Loucy (cell line): ENCODE data around the gene SCNN1B.
"Not testable (repeated sequence)": the region's sequence is repeated elsewhere in the genome, so short reads cannot be mapped to it uniquely, and the experiment has no call there.

ENCODE experiments used
- H2AFZ ChIP-seq: fragments of 200-600 bp; sonication (generic); 2 replicates; pipeline ENCODE4 v1.6.0; 2016; ENCODE audit warnings: antibody characterized with exemption, mild to moderate bottlenecking, low read length, moderate library complexity
- H3F3A ChIP-seq: fragments of 200-600 bp; 2 replicates; pipeline ENCODE4 v1.6.0; 2016; ENCODE audit warnings: antibody characterized with exemption, low read depth, mild to moderate bottlenecking
- H3K27me3 ChIP-seq: fragments of 200-600 bp; sonication (generic); 2 replicates; pipeline ENCODE4 v1.6.1; 2014; ENCODE audit warnings: low read length, mild to moderate bottlenecking; ENCODE audit not compliant: insufficient read depth, poor library complexity, severe bottlenecking
- H3K36me3 ChIP-seq: fragments of 200-600 bp; sonication (generic); 2 replicates; pipeline ENCODE4 v1.6.1; 2016; ENCODE audit warnings: low read length; ENCODE audit not compliant: insufficient read depth
- H3K4me1 ChIP-seq: fragments of 200-600 bp; sonication (generic); 2 replicates; pipeline ENCODE4 v1.5.1; 2014; ENCODE audit warnings: low read length, mild to moderate bottlenecking; ENCODE audit not compliant: insufficient read depth, poor library complexity, severe bottlenecking
- H3K4me2 ChIP-seq: fragments of 200-600 bp; sonication (generic); 2 replicates; pipeline ENCODE4 v1.6.0; 2014; ENCODE audit warnings: antibody characterized with exemption, low read length, low read depth, mild to moderate bottlenecking; ENCODE audit not compliant: poor library complexity, severe bottlenecking
- H3K4me3 ChIP-seq: fragments of 200-600 bp; sonication (generic); 2 replicates; pipeline ENCODE4 v1.5.1; 2014; ENCODE audit warnings: low read length, mild to moderate bottlenecking, mixed read lengths; ENCODE audit not compliant: poor library complexity, severe bottlenecking
- H3K79me2 ChIP-seq: fragments of 200-600 bp; sonication (generic); 2 replicates; pipeline ENCODE4 v1.6.1; 2014; ENCODE audit warnings: low read length; ENCODE audit not compliant: insufficient read depth
- H3K9ac ChIP-seq: fragments of 200-600 bp; sonication (generic); 2 replicates; pipeline ENCODE4 v1.6.0; 2014; ENCODE audit warnings: mild to moderate bottlenecking, low read depth, low read length, moderate library complexity; ENCODE audit not compliant: poor library complexity, severe bottlenecking
- H3K9me2 ChIP-seq: fragments of 200-600 bp; sonication (generic); replicated peaks from 2 replicates; pipeline ENCODE4 v1.6.1; 2016; ENCODE audit warnings: low read depth, low read length, mixed read lengths
- H3K9me3 ChIP-seq: fragments of 200-600 bp; sonication (generic); 2 replicates; pipeline ENCODE4 v1.6.1; 2014; ENCODE audit warnings: mild to moderate bottlenecking, antibody characterized with exemption, low read length, low read depth; ENCODE audit not compliant: insufficient read depth
- H4K20me1 ChIP-seq: fragments of 200-600 bp; sonication (generic); 2 replicates; pipeline ENCODE4 v1.6.0; 2014; ENCODE audit warnings: antibody characterized with exemption, low read length, mild to moderate bottlenecking; ENCODE audit not compliant: insufficient read depth, poor library complexity, severe bottlenecking
- EZH2phosphoT487 ChIP-seq: fragments of 200-600 bp; IDR thresholded peaks from 2 replicates; pipeline ENCODE4 v1.6.1; 2018; ENCODE audit warnings: antibody characterized with exemption, mild to moderate bottlenecking, moderate library complexity, borderline replicate concordance
- TF ChIP-seq, protein P1 (sequence below): fragments of 200-600 bp; sonication (generic); conservative IDR thresholded peaks from 2 replicates; pipeline ENCODE4 v1.5.1; 2014; ENCODE audit warnings: mild to moderate bottlenecking, antibody characterized with exemption, low read length

SCNN1B gene

DNA sequence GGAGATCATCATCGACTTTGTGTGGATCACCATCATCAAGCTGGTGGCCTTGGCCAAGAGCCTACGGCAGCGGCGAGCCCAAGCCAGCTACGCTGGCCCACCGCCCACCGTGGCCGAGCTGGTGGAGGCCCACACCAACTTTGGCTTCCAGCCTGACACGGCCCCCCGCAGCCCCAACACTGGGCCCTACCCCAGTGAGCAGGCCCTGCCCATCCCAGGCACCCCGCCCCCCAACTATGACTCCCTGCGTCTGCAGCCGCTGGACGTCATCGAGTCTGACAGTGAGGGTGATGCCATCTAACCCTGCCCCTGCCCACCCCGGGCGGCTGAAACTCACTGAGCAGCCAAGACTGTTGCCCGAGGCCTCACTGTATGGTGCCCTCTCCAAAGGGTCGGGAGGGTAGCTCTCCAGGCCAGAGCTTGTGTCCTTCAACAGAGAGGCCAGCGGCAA is 78.4 kb downstream of the SCNN1B start:
- H3F3A ChIP-seq = no peaks in the 10 kb centered on the region
- no peaks in the 10 kb centered on the region for H3K9me3 ChIP-seq
- no peak overlapping the region for H2AFZ ChIP-seq
- H3K9ac ChIP-seq = no peak overlapping the region
- H3K4me3 ChIP-seq = no peak overlapping the region
- no peak for TF ChIP-seq EZH2phosphoT487
- TF ChIP-seq, protein P1, sequence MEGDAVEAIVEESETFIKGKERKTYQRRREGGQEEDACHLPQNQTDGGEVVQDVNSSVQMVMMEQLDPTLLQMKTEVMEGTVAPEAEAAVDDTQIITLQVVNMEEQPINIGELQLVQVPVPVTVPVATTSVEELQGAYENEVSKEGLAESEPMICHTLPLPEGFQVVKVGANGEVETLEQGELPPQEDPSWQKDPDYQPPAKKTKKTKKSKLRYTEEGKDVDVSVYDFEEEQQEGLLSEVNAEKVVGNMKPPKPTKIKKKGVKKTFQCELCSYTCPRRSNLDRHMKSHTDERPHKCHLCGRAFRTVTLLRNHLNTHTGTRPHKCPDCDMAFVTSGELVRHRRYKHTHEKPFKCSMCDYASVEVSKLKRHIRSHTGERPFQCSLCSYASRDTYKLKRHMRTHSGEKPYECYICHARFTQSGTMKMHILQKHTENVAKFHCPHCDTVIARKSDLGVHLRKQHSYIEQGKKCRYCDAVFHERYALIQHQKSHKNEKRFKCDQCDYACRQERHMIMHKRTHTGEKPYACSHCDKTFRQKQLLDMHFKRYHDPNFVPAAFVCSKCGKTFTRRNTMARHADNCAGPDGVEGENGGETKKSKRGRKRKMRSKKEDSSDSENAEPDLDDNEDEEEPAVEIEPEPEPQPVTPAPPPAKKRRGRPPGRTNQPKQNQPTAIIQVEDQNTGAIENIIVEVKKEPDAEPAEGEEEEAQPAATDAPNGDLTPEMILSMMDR = no peak
- H3K36me3 ChIP-seq = no peaks in the 10 kb centered on the region
- no peaks in the 10 kb centered on the region for H3K9me2 ChIP-seq
- H3K79me2 ChIP-seq = no peaks in the 10 kb centered on the region
- H4K20me1 ChIP-seq = no peaks in the 10 kb centered on the region
- no peak overlapping the region for H3K4me2 ChIP-seq
- no peaks in the 10 kb centered on the region for H3K4me1 ChIP-seq
- H3K27me3 ChIP-seq = no peaks in the 10 kb centered on the region

DNA sequence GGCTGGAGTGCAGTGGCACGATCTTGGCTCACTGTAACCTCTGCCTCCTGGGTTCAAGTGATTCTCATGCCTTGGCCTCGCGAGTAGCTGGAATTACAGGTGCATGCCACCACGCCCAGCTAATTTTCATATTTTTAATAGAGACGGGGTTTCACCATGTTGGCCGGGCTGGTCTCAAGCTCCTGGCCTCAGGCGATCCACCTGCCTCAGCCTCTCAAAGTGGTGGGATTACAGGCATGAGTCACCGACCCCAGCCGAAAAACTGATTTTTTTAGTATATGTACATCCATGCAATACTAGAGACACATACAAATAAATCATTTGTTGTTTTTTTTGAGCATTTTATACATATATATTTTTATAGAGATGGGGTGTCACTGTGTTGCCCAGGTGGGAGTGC is 79.6 kb downstream of the SCNN1B start:
- H2AFZ ChIP-seq, H3K36me3 ChIP-seq: not testable (repeated sequence)

DNA sequence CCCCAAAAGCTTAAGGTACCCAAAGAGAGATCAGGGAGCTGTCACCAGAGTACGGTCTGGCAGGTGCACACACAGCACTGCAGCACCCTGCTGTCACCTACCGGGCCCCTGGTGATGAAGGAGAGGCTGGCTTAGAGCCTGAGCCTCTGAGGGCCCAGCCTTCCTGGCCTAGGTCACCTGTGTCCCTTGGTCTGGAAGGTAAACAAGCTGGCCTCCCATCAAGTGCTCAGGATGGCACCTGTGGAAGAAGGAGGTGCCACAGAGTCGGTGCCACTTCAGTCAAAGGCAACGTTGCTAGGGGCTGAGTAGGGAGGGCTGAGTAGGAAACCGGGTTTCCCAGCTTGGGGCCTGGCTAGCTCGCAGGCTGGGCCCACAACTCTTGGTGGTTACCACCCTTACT is 80.2 kb downstream of the SCNN1B start:
- Histone ChIP-seq H2AFZ (no peak overlapping the region), H3K9me3 (no peaks in the 10 kb centered on the region), H3F3A (no peaks in the 10 kb centered on the region), H3K4me1 (no peaks in the 10 kb centered on the region), H3K4me2 (no peak overlapping the region), H3K36me3 (no peaks in the 10 kb centered on the region), H3K9me2 (no peaks in the 10 kb centered on the region), H3K27me3 (no peaks in the 10 kb centered on the region), H3K9ac (no peak overlapping the region), H4K20me1 (no peaks in the 10 kb centered on the region), H3K79me2 (no peaks in the 10 kb centered on the region), H3K4me3 (no peak overlapping the region)
- TF ChIP-seq, protein P1 = no peak
- TF ChIP-seq EZH2phosphoT487 = no peak

More for the DNA sequence above, 79.6 kb downstream of the SCNN1B start:
- not testable (repeated sequence) for H3K9me2 ChIP-seq, H3K79me2 ChIP-seq, H3K9me3 ChIP-seq, H3K4me1 ChIP-seq, H3K4me2 ChIP-seq, H3K4me3 ChIP-seq, H4K20me1 ChIP-seq, H3K27me3 ChIP-seq, H3K9ac ChIP-seq, H3F3A ChIP-seq

DNA sequence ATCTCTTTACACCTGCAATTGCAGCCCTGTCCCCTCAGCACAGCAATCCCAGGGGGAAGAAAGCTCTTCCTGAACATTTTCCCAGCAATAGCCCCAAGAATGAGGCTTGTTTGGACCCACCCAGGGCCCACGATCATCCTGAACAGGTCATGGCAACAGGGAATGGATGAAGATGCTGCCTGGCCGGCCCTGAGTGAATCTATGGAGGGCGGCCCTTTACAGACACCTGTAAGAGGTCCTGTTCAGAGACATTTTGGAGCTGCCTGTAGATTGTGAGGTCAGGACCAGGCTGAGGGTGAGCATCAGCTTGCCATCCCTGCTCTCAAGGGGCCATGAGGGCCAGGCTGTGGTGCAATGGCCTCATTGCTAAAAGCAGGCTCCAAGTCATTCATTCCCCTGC is 81.8 kb downstream of the SCNN1B start:
- Histone ChIP-seq H4K20me1 (no peaks in the 10 kb centered on the region), H3K36me3 (no peaks in the 10 kb centered on the region), H3K9me3 (no peaks in the 10 kb centered on the region), H2AFZ (no peak overlapping the region), H3K9ac (no peak overlapping the region), H3K4me3 (no peak overlapping the region), H3K79me2 (no peaks in the 10 kb centered on the region), H3K4me1 (no peaks in the 10 kb centered on the region), H3K27me3 (no peaks in the 10 kb centered on the region), H3K4me2 (no peak overlapping the region), H3K9me2 (no peaks in the 10 kb centered on the region), H3F3A (no peaks in the 10 kb centered on the region)
- TF ChIP-seq, protein P1 = no peak
- no peak for TF ChIP-seq EZH2phosphoT487
